NCI-H1048 (cell line): ENCODE measurements around the gene TBC1D10B.
"Not testable (repeated sequence)": the region's sequence is repeated elsewhere in the genome, so short reads cannot be mapped to it uniquely, and the experiment has no call there.

Experiments
- DNase-seq: peaks from one replicate; lab custom pipeline; 2025; lab: John Stamatoyannopoulos, UW

TBC1D10B gene

GRCh38 chr16:30355144-30355953 is 14.9 kb downstream of the TBC1D10B start, which contains the start of gene CD2BP2:
Gene CD2BP2, minus strand, starts transcription at chr16:30355308. Its CDS starts 627 bp downstream, at chr16:30354681.
- peak; percentile 84 for DNase-seq

GRCh38 chr16:30354423-30355143 is 15.7 kb downstream of the TBC1D10B start:
- DNase-seq = no peak

GRCh38 chr16:30353438-30354129 is 16.7 kb downstream of the TBC1D10B start:
- DNase-seq = no peak

- DNase-seq = no peak
Observed at GRCh38 chr16:30352488-30353401, 17.5 kb downstream of the TBC1D10B start.

GRCh38 chr16:30351586-30352419 is 18.5 kb downstream of the TBC1D10B start:
- DNase-seq = no peak

- no peak for DNase-seq
Observed at GRCh38 chr16:30351001-30351441, 19.3 kb downstream of the TBC1D10B start.

- no peak for DNase-seq
Observed at GRCh38 chr16:30350134-30350871, 20.0 kb downstream of the TBC1D10B start.

GRCh38 chr16:30349675-30350074 is 20.6 kb downstream of the TBC1D10B start:
- no peak for DNase-seq

- no peak for DNase-seq
Observed at GRCh38 chr16:30348929-30349328, 21.4 kb downstream of the TBC1D10B start.

- DNase-seq = no peak
Observed at GRCh38 chr16:30348113-30348512, 22.2 kb downstream of the TBC1D10B start.

GRCh38 chr16:30346286-30346685 is 24.0 kb downstream of the TBC1D10B start:
- no peak for DNase-seq

- DNase-seq = not testable (repeated sequence)
Observed at GRCh38 chr16:30343491-30343820, 26.8 kb downstream of the TBC1D10B start.

GRCh38 chr16:30342751-30343490 is 27.4 kb downstream of the TBC1D10B start:
- no peak for DNase-seq

GRCh38 chr16:30341971-30342370 is 28.3 kb downstream of the TBC1D10B start:
- not testable (repeated sequence) for DNase-seq

- no peak for DNase-seq
Observed at GRCh38 chr16:30340621-30341020, 29.7 kb downstream of the TBC1D10B start.

- not testable (repeated sequence) for DNase-seq
Observed at GRCh38 chr16:30338715-30339114, 31.6 kb downstream of the TBC1D10B start.

- DNase-seq = not testable (repeated sequence)
Observed at GRCh38 chr16:30337964-30338357, 32.3 kb downstream of the TBC1D10B start.

- DNase-seq = no peak
Observed at GRCh38 chr16:30335598-30336474, 34.5 kb downstream of the TBC1D10B start.
